ENCODE measurements around the gene OR5AU1. TPM values are rescaled to one million over a fixed set of nuclear protein-coding genes. Genes with fewer than 3 reads are reported as not detected.

Gene OR5AU1
- total and polyA plus RNA-seq, 2 of the 4 experiments (the other 2 are of a cell fraction), result not detected

DNA sequence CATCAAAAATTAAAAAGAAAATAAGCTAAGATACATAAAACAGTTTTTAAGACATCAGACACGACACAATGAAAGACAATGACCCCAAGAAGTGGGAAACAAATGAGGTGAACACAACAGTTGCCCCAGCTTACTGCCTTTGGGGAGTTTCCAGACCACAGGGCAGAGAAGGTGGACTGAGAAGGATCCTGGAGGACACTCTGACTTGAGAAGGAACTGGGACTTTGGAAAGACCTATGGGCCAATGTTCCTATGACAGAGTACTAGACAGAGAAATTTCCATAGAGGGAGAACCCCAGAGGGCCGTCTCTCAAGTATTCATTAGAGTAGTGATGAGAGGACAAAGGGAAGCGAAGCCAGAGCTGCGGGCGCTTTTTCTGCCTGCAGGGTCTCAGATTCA, 6.2 kb upstream of the OR5AU1 start:
- Histone ChIP-seq H3K14ac (replicated peaks; ENCODE audit: low read depth, low read length) (no peak overlapping the region), H4K8ac (ENCODE audit: low read depth in 2 of 2, low read length in 2 of 2) (no peak overlapping the region), H2BK120ac (ENCODE audit: low read depth, low read length) (no peak overlapping the region), H3K9me3 (ENCODE audit: control insufficient read depth, insufficient read depth, low read length) (no peaks in the 10 kb centered on the region), H3K4me1 (ENCODE audit: control insufficient read depth, insufficient read depth, low read length) (no peaks in the 10 kb centered on the region), H3K27ac (ENCODE audit: insufficient read depth, low read length) (no peak overlapping the region), H2AFZ (replicated peaks; ENCODE audit: low read length, poor library complexity) (no peak overlapping the region), H3K18ac (ENCODE audit: low read depth, low read length) (no peak overlapping the region), H3K79me1 (ENCODE audit: low read depth in 1 of 2, low read length in 2 of 2) (no peaks in the 10 kb centered on the region), H3K9ac (ENCODE audit: low read depth, low read length) (no peak overlapping the region), H3K36me3 (ENCODE audit: control insufficient read depth, insufficient read depth, low read length) (no peaks in the 10 kb centered on the region), H4K20me1 (ENCODE audit: insufficient read depth, low read length) (no peaks in the 10 kb centered on the region), H4K5ac (ENCODE audit: low read depth, low read length) (no peak overlapping the region), H3K4me3 (ENCODE audit: insufficient read depth, low read depth, low read length) (no peak overlapping the region), H2AK5ac (ENCODE audit: low read depth, low read length) (no peak overlapping the region), H2BK5ac (ENCODE audit: low read depth, low read length, poor library complexity, severe bottlenecking) (no peak overlapping the region), H3K27me3 (ENCODE audit: control insufficient read depth, insufficient read depth, low read length) (peaks cover 15% of the 10 kb centered on the region), H3K4ac (ENCODE audit: low read depth, low read length) (no peak overlapping the region), H4K91ac (ENCODE audit: insufficient read depth, low read depth, low read length) (no peak overlapping the region), H2BK15ac (ENCODE audit: low read depth, low read length) (no peak overlapping the region), H2AK9ac (replicated peaks; ENCODE audit: low read depth, low read length, poor library complexity) (no peak overlapping the region), H3K4me2 (ENCODE audit: low read depth, low read length) (no peak overlapping the region), H3K23ac (ENCODE audit: low read depth, low read length) (no peak overlapping the region), H3K9me1 (ENCODE audit: insufficient read depth, low read length) (no peaks in the 10 kb centered on the region), H3K56ac (ENCODE audit: extremely low read depth, insufficient read depth, low read length) (no peak overlapping the region), H2BK20ac (ENCODE audit: low read depth, low read length) (no peak overlapping the region)
- CTCF ChIA-PET, result no interaction called here
- no peak for DNase-seq
- no peak for TF ChIP-seq POLR2A (IDR thresholded peaks at IDR 0.05; ENCODE audit: low read depth, low read length)
- TF ChIP-seq CTCF (conservative IDR thresholded peaks at IDR 0.05; ENCODE audit: low read depth, low read length), result no peak
- no peak for TF ChIP-seq SMC3 (IDR thresholded peaks at IDR 0.05; ENCODE audit: low read depth, low read length)
- TF ChIP-seq FOS (IDR thresholded peaks at IDR 0.05; ENCODE audit: low read depth, low read length), result no peak
- TF ChIP-seq MXI1 (IDR thresholded peaks at IDR 0.05; ENCODE audit: borderline replicate concordance, low read depth, low read length), result no peak
- no peak for TF ChIP-seq MAFK (IDR thresholded peaks at IDR 0.05; ENCODE audit: low read depth, low read length)
- no peak for TF ChIP-seq BHLHE40 (IDR thresholded peaks at IDR 0.05; ENCODE audit: low read depth, low read length)
- TF ChIP-seq CHD1 (IDR thresholded peaks at IDR 0.05; ENCODE audit: low read depth, low read length), result no peak
- no peak for TF ChIP-seq ELK1 (IDR thresholded peaks at IDR 0.05; ENCODE audit: borderline replicate concordance, low read depth, low read length)
- no peak for TF ChIP-seq NFE2L2 (IDR thresholded peaks at IDR 0.05; ENCODE audit: low read depth, low read length)
- TF ChIP-seq, protein P1, sequence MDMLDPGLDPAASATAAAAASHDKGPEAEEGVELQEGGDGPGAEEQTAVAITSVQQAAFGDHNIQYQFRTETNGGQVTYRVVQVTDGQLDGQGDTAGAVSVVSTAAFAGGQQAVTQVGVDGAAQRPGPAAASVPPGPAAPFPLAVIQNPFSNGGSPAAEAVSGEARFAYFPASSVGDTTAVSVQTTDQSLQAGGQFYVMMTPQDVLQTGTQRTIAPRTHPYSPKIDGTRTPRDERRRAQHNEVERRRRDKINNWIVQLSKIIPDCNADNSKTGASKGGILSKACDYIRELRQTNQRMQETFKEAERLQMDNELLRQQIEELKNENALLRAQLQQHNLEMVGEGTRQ (IDR thresholded peaks at IDR 0.05; ENCODE audit: low read depth, low read length), result no peak
- intact Hi-C loops (cut with micrococcal nuclease) (no loop called here), dilution Hi-C loops (cut with HindIII; ENCODE audit: low sequenced_read_pairs, unreplicated experiment) (no loop called here), in situ Hi-C loops (cut with MboI; ENCODE audit: low sequenced_read_pairs) (no loop called here)
- BruUV-seq (replicated peaks), result no TSS peak
- ATAC-seq (ENCODE audit: low read depth), result no peak
- no CpG with 5 or more reads among the region's 5 CpGs for WGBS, 2 experiments (ENCODE audit: extremely low coverage in 2 of 2, insufficient read length in 1 of 2)
- POLR2A ChIA-PET (ENCODE audit: unreplicated experiment), result no interaction called here
